Kidney (tissue), 14 donors: Measurements from ENCODE around the gene SGCD. TPM values are rescaled to one million over a fixed set of nuclear protein-coding genes. Genes with fewer than 3 reads are reported as not detected.
A peak's percentile ranks its signal among the peaks of the same experiment; 100 is the strongest.

Experiments used
- DNase-seq, 5 donors: peaks; one replicate each; pipeline ENCODE4 v3.0.0-alpha.2; 2013 to 2020
- FAIRE-seq: peaks from 2 replicates; lab custom pipeline; 2012; peaks lifted over from hg19 to GRCh38; lab: Jason Lieb, UNC
- H3K27ac ChIP-seq, 2 donors: one replicate each; pipeline ENCODE4 v1.7.0; 2013; ENCODE audit warnings: low read depth in 2 of 2, low read length in 2 of 2, inconsistent platforms in 1 of 2
- H3K27me3 ChIP-seq: one replicate; pipeline ENCODE4 v1.7.1; 2013; ENCODE audit warnings: low read length, inconsistent platforms; ENCODE audit not compliant: control insufficient read depth, insufficient read depth
- H3K36me3 ChIP-seq, 3 donors: one replicate each; pipeline versions ENCODE4 v1.7.0 to v1.7.1; 2013; ENCODE audit warnings: low read length in 3 of 3, control low read depth in 1 of 3, inconsistent platforms in 1 of 3; ENCODE audit not compliant: insufficient read depth in 3 of 3, control insufficient read depth in 2 of 3
- H3K4me1 ChIP-seq, 3 donors: one replicate each; pipeline versions ENCODE4 v1.7.0 to v1.7.1; 2013; ENCODE audit warnings: low read length in 3 of 3, inconsistent platforms in 1 of 3, low read depth in 1 of 3; ENCODE audit not compliant: control insufficient read depth in 2 of 3, insufficient read depth in 2 of 3
- H3K4me3 ChIP-seq, 3 donors: one replicate each; pipeline versions ENCODE4 v1.7.0 to v1.8.1; 2013; ENCODE audit warnings: low read length in 3 of 3, control low read depth in 1 of 3, inconsistent platforms in 1 of 3
- H3K9ac ChIP-seq, 3 donors: one replicate each; pipeline versions ENCODE4 v1.7.0 to v1.7.1; 2013; ENCODE audit warnings: low read length in 3 of 3, control low read depth in 1 of 3, inconsistent platforms in 1 of 3
- H3K9me3 ChIP-seq, 3 donors: one replicate each; pipeline versions ENCODE4 v1.7.0 to v1.7.1; 2013; ENCODE audit warnings: low read length in 3 of 3, control low read depth in 1 of 3, inconsistent platforms in 1 of 3; ENCODE audit not compliant: control insufficient read depth in 2 of 3, insufficient read depth in 1 of 3
- CTCF ChIP-seq: IDR thresholded peaks from 3 replicates; pipeline ENCODE4 v1.5.1; 2012; ENCODE audit warnings: mild to moderate bottlenecking, moderate library complexity, borderline replicate concordance; ENCODE audit not compliant: insufficient read depth; ENCODE audit errors: extremely low read depth
- intact Hi-C: fragments of 100-400 bp; cut with DNase I; formaldehyde crosslinking; loops from one replicate; pipeline ENCODE4 v1.11.1; 2022
- polyA plus RNA-seq: library from polyadenylated mRNA; stranded (reverse); fragments of 350-450 nt; fragmentation: Illumina TruSeq; extraction: RNeasy Lipid Tissue Mini Kit (QIAGEN cat#74804); gene quantifications from one replicate; pipeline ENCODE4 v1.2.3, GENCODE V29; 2014; ENCODE audit warnings: low read depth, low replicate concordance; ENCODE audit not compliant: insufficient read depth
- total RNA-seq: library from RNA; stranded (reverse); fragmentation: NEBNext Ultra II Directional; extraction: Animal tissue kit (Norgen Biotek cat#: 25700); gene quantifications from one replicate; pipeline ENCODE4 v1.2.1, GENCODE V29; 2021
- donor health status: control.
- donor health status: control.
- donor health status: control.
- donor health status: control.
- donor health status: control.
- donor health status: DM: yes; HTN: yes; CAD: no.
- donor health status: Normal renal cell carcinoma (clear cell type).

SGCD gene
- total and polyA plus RNA-seq, 2 donors from 2014 or later: 0.99 to 2.7 TPM

- no peaks in the 10 kb centered on the region for H3K27me3 ChIP-seq
- FAIRE-seq (no peak), DNase-seq (peak in 1 of 5 donors; percentile 59)
- H3K4me1 ChIP-seq: no peaks in the 10 kb centered on the region
- H3K9ac ChIP-seq: no peak overlapping the region
- H3K9me3 ChIP-seq: no peaks in the 10 kb centered on the region
- intact Hi-C loops: no loop called here
- no peaks in the 10 kb centered on the region for H3K36me3 ChIP-seq
- no peak for TF ChIP-seq CTCF
- no peak overlapping the region for H3K4me3 ChIP-seq
- H3K27ac ChIP-seq: no peak overlapping the region
Observed at GRCh38 chr5:156667616-156668015, 340.7 kb downstream of the SGCD start.

- Histone ChIP-seq H3K4me1 (no peaks in the 10 kb centered on the region), H3K9me3 (no peaks in the 10 kb centered on the region), H3K4me3 (no peak overlapping the region), H3K36me3 (no peaks in the 10 kb centered on the region), H3K9ac (no peak overlapping the region), H3K27me3 (no peaks in the 10 kb centered on the region), H3K27ac (no peak overlapping the region)
- no peak for TF ChIP-seq CTCF
- no peak for DNase-seq
- FAIRE-seq: no peak
- intact Hi-C loops: no loop called here
Observed at GRCh38 chr5:156669416-156669815, 342.5 kb downstream of the SGCD start.

DNA sequence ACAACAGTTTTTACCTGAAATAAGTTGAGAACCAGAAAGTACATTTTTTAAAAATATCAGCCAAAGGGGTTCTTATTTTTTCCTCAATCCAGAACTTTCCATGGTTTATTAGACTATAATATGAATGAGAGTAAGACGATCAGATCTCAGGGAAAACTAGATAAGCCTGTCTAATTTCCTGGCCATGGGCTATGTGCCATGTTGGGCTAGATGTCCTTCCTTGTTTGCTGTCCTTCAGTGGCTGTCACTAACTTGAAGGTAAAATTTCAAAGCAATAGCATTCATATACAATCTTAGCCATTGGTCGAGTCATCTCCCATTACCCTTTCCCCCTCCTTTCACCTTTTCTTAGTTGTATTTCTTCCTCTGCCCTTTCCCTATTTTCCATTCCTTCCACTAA lies 343.7 kb downstream of the SGCD start:
- no peak for TF ChIP-seq CTCF
- intact Hi-C loops: no loop called here
- FAIRE-seq: no peak
- Histone ChIP-seq H3K9me3 (no peaks in the 10 kb centered on the region), H3K4me1 (no peaks in the 10 kb centered on the region), H3K4me3 (no peak overlapping the region), H3K9ac (no peak overlapping the region), H3K27ac (no peak overlapping the region), H3K36me3 (no peaks in the 10 kb centered on the region), H3K27me3 (no peaks in the 10 kb centered on the region)
- DNase-seq: no peak

DNA sequence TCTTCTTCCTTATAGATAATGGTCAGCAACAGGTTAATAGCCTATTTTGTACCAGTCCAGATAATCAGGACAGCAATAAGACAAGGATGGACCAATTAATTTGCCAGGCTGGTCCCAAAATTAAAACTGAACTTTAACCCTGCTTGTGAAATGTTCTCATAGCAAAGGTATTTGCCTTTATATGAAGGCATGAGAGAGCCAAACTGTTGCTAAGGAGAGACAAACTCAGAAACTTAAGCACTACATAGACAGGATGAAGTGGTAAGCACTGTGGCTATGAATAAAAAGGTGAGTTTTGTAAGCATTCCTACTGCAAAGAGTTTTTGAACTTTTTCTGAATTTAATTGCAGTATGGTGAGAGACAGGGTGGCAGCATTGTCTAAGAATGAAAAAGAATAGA lies 348.4 kb downstream of the SGCD start:
- no peak overlapping the region for H3K9ac ChIP-seq
- H3K9me3 ChIP-seq: no peaks in the 10 kb centered on the region
- FAIRE-seq (no peak), DNase-seq (no peak)
- H3K4me3 ChIP-seq: no peak overlapping the region
- no peaks in the 10 kb centered on the region for H3K27me3 ChIP-seq
- H3K4me1 ChIP-seq: no peaks in the 10 kb centered on the region
- no peak for TF ChIP-seq CTCF
- H3K27ac ChIP-seq: no peak overlapping the region
- intact Hi-C loops: no loop called here
- H3K36me3 ChIP-seq: no peaks in the 10 kb centered on the region
